Ecto neural progenitor cell (in vitro differentiated cells): ENCODE results near the gene E2F8.

ENCODE experiments used
- DNase-seq: peaks from one replicate; pipeline ENCODE4 v3.0.0-alpha.2; 2018; ENCODE audit warnings: low spot score

E2F8 gene

GRCh38 chr11:19220903-19221724, 19.6 kb downstream of the E2F8 start:
- no peak for DNase-seq

- DNase-seq: no peak
These were observed 21.8 kb downstream of the E2F8 start for GRCh38 chr11:19218786-19219460.

- DNase-seq: no peak
These were observed 22.5 kb downstream of the E2F8 start for GRCh38 chr11:19218216-19218615.

- no peak for DNase-seq
These were observed 23.9 kb downstream of the E2F8 start for GRCh38 chr11:19216709-19217374.

GRCh38 chr11:19216021-19216420, 24.7 kb downstream of the E2F8 start:
- no peak for DNase-seq

- no peak for DNase-seq
These were observed 31.0 kb downstream of the E2F8 start for GRCh38 chr11:19209617-19210370.

- no peak for DNase-seq
These were observed 31.7 kb downstream of the E2F8 start for GRCh38 chr11:19208959-19209546.

GRCh38 chr11:19208181-19208580, 32.6 kb downstream of the E2F8 start:
- no peak for DNase-seq

GRCh38 chr11:19204836-19205235, 35.9 kb downstream of the E2F8 start:
- no peak for DNase-seq

GRCh38 chr11:19201737-19202605, 38.8 kb downstream of the E2F8 start, which contains the start of gene CSRP3:
CSRP3 (minus strand) TSS chr11:19201983; CDS start chr11:19192448, 9,535 bp downstream.
- DNase-seq: no peak

GRCh38 chr11:19200410-19201201, 40.1 kb downstream of the E2F8 start:
- no peak for DNase-seq

- no peak for DNase-seq
These were observed 41.0 kb downstream of the E2F8 start for GRCh38 chr11:19199771-19200170.

GRCh38 chr11:19199048-19199447, 41.7 kb downstream of the E2F8 start:
- DNase-seq: no peak

- no peak for DNase-seq
These were observed 44.3 kb downstream of the E2F8 start for GRCh38 chr11:19196432-19196831.

- DNase-seq: no peak
These were observed 46.0 kb downstream of the E2F8 start for GRCh38 chr11:19194620-19195308.

- DNase-seq: no peak
These were observed 46.8 kb downstream of the E2F8 start for GRCh38 chr11:19193916-19194315.

GRCh38 chr11:19191530-19192169, 49.1 kb downstream of the E2F8 start:
- no peak for DNase-seq

- DNase-seq: no peak
These were observed 52.9 kb downstream of the E2F8 start for GRCh38 chr11:19187833-19188258.
